ENCODE data around the gene ST7. TPM values are rescaled to one million over a fixed set of nuclear protein-coding genes. Genes with fewer than 3 reads are reported as not detected.

Gene ST7
- total RNA-seq, 1 experiment from 2014 or later: 12.9 TPM

GRCh38 chr7:117001283-117001682 lies 48.0 kb downstream of the ST7 start:
- Histone ChIP-seq H2BK5ac (ENCODE audit: insufficient read length, low read length) (no peak overlapping the region), H3K79me1 (ENCODE audit: insufficient read depth, low read depth, low read length, poor library complexity, severe bottlenecking) (no peaks in the 10 kb centered on the region), H4K91ac (ENCODE audit: insufficient read length, low read depth, low read length) (no peak overlapping the region), H2AK5ac (ENCODE audit: insufficient read length, low read length) (no peak overlapping the region), H3K23me2 (ENCODE audit: insufficient read length, low read depth, low read length, poor library complexity, severe bottlenecking) (no peaks in the 10 kb centered on the region), H3K4ac (ENCODE audit: low read depth, low read length) (no peak overlapping the region), H2BK20ac (ENCODE audit: low read depth, low read length, poor library complexity, severe bottlenecking) (no peak overlapping the region), H3K4me1 (ENCODE audit: insufficient read depth, low read length) (no peaks in the 10 kb centered on the region), H3K79me2 (ENCODE audit: insufficient read depth, low read length) (no peaks in the 10 kb centered on the region), H3T11ph (ENCODE audit: low read length) (no peak overlapping the region), H3K27me3 (ENCODE audit: insufficient read depth, low read length) (no peaks in the 10 kb centered on the region), H3K4me2 (ENCODE audit: insufficient read depth, insufficient read length, low read length) (no peak overlapping the region), H3K9ac (ENCODE audit: extremely low read depth, insufficient read length, low read length) (no peak overlapping the region), H4K20me1 (ENCODE audit: control insufficient read depth, insufficient read depth, insufficient read length) (no peaks in the 10 kb centered on the region), H3K9me3 (ENCODE audit: control insufficient read depth, low read depth, low read length) (no peaks in the 10 kb centered on the region), H3K18ac (ENCODE audit: insufficient read length, low read depth, low read length) (no peak overlapping the region), H2BK120ac (ENCODE audit: low read depth, low read length, poor library complexity, severe bottlenecking) (no peak overlapping the region), H2BK12ac (ENCODE audit: insufficient read length, low read depth, low read length) (no peak overlapping the region), H3K14ac (ENCODE audit: insufficient read depth, low read length) (no peak overlapping the region), H3K23ac (ENCODE audit: insufficient read length, low read depth, low read length) (no peak overlapping the region), H3K27ac (ENCODE audit: insufficient read length, low read depth, low read length) (no peak overlapping the region), H4K5ac (ENCODE audit: insufficient read length, low read depth, low read length) (no peak overlapping the region), H4K8ac (replicated peaks; ENCODE audit: insufficient read length, low read depth, low read length) (no peak overlapping the region), H2BK15ac (ENCODE audit: low read depth, low read length) (no peak overlapping the region), H3K56ac (ENCODE audit: insufficient read length, low read depth, low read length) (no peak overlapping the region), H2AFZ (ENCODE audit: low read length) (no peak overlapping the region)
- H3K9me3 Mint-ChIP-seq: peaks cover 4 to 11% of the 10 kb centered on the region in 2 experiments; a peak in 2 of 5 replicates
- no peak for TF ChIP-seq CTCF (conservative IDR thresholded peaks at IDR 0.05)
- no peak overlapping the region; a peak in 1 of 7 replicates for H3K27ac Mint-ChIP-seq
- peaks cover 1 to 14% (median 12%) of the 10 kb centered on the region in 3 experiments; a peak in 5 of 7 replicates for H3K36me3 Mint-ChIP-seq (ENCODE audit: insufficient read depth in 1 of 3, low read depth in 3 of 3)
- no peaks in the 10 kb centered on the region for H3K27me3 Mint-ChIP-seq (ENCODE audit: low read depth)
- no peak for DNase-seq
- H3K4me3 Mint-ChIP-seq: no peak overlapping the region
- H3K4me1 Mint-ChIP-seq: peaks cover 7 to 8% of the 10 kb centered on the region in 2 experiments
